HL-60 (cell line): ENCODE results near the gene LGALS9.

ENCODE experiments used
- CTCF ChIP-seq: IDR thresholded peaks from one replicate; pipeline ENCODE4 v1.5.1; 2011; ENCODE audit warnings: low read length, control low read depth, inconsistent platforms; ENCODE audit not compliant: insufficient read depth
- POLR2AphosphoS5 ChIP-seq: IDR thresholded peaks from 2 replicates; pipeline ENCODE4 v1.6.1; 2012; ENCODE audit warnings: low read depth
- REST ChIP-seq: IDR thresholded peaks from 2 replicates; pipeline ENCODE4 v1.6.1; 2012; ENCODE audit warnings: low read depth; ENCODE audit not compliant: insufficient replicate concordance
- SPI1 ChIP-seq: IDR thresholded peaks from 2 replicates; pipeline ENCODE4 v1.6.1; 2012; ENCODE audit warnings: low read depth, mild to moderate bottlenecking, borderline replicate concordance

GRCh38 chr17:27616414-27616813 lies 14.6 kb upstream of the LGALS9 start:
- TF ChIP-seq POLR2AphosphoS5 (no peak), CTCF (no peak), REST (no peak), SPI1 (no peak)
